ENCODE data around the gene FBXO42.
"Not testable (repeated sequence)": the region's sequence is repeated elsewhere in the genome, so short reads cannot be mapped to it uniquely, and the experiment has no call there.

The FBXO42 gene

DNA sequence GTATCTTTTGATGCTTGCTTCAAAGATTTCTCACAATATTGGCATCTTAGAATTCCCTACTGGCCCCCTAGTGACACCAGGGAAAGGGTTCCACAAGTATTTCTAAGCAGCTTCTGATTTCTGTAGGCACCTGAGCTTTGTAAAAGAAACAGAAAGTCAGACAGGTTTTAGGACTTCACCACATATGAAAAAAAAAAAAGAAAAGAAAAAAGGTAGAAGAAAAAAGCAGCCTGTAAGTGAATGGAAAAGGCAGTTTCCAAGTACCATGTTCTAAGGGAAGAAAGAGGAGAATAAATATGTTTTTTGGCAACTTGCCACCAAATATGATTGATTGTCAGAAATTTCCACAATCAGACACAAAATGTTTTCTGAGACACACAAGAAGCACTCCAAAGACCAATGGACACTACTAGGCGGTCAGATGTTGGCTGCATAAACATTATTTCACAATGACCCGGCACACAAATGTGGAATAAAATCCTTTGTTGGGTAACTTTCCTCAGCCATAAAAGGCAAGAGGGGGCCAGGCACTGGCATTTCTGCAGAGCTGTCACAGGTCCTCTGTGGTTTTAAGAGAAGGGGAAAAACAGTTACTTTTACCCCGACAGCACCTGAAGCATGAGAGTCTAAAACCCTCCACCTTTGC lies 102.6 kb downstream of the FBXO42 start:
- Histone ChIP-seq H3K27me3 (ENCODE audit: control insufficient read depth, insufficient read depth, low read length) (no peaks in the 10 kb centered on the region), H3K4me3 (ENCODE audit: low read length) (no peak overlapping the region), H3K4me1 (ENCODE audit: control insufficient read depth, insufficient read depth, low read length) (peaks cover 27% of the 10 kb centered on the region), H3K36me3 (ENCODE audit: control insufficient read depth, insufficient read depth, low read length) (no peaks in the 10 kb centered on the region), H3K9ac (ENCODE audit: low read length) (no peak overlapping the region), H3K9me3 (ENCODE audit: control insufficient read depth, low read length) (no peaks in the 10 kb centered on the region)

GRCh38 chr1:16248603-16249516 lies 103.4 kb downstream of the FBXO42 start:
- Histone ChIP-seq H3K9me3 (ENCODE audit: control insufficient read depth, low read length) (no peaks in the 10 kb centered on the region), H3K9ac (ENCODE audit: low read length) (peak overlapping the region; percentile 30), H3K36me3 (ENCODE audit: control insufficient read depth, insufficient read depth, low read length) (no peaks in the 10 kb centered on the region), H3K4me1 (ENCODE audit: control insufficient read depth, insufficient read depth, low read length) (peaks cover 34% of the 10 kb centered on the region), H3K4me3 (ENCODE audit: low read length) (no peak overlapping the region), H3K27me3 (ENCODE audit: control insufficient read depth, insufficient read depth, low read length) (no peaks in the 10 kb centered on the region)

DNA sequence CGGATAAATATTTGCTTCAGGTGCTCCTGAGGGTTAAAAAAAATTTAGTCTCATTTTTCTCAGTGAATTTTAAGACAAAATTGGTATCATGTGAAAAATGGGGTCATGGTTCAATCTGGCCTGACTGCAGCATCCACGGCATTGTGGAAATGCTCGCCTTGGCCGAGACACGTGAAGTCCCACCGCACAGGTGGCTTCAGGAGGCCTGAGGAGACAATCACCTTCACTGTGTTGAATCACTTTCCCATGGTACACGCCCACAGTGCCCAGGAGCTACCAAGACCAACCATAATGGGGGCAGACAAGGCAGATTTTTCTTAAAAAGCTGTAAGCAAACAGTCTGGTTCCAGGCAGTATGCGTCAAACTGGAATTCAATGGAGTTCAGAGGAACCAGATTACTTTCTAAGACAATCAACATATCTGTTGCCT lies 104.3 kb downstream of the FBXO42 start:
- H3K4me3 ChIP-seq (ENCODE audit: low read length), result no peak overlapping the region
- H3K9me3 ChIP-seq (ENCODE audit: control insufficient read depth, low read length), result no peaks in the 10 kb centered on the region
- peaks cover 36% of the 10 kb centered on the region for H3K4me1 ChIP-seq (ENCODE audit: control insufficient read depth, insufficient read depth, low read length)
- H3K9ac ChIP-seq (ENCODE audit: low read length), result peak overlapping the region; percentile 30
- no peaks in the 10 kb centered on the region for H3K36me3 ChIP-seq (ENCODE audit: control insufficient read depth, insufficient read depth, low read length)
- H3K27me3 ChIP-seq (ENCODE audit: control insufficient read depth, insufficient read depth, low read length), result no peaks in the 10 kb centered on the region

- Histone ChIP-seq H3K9me3 (ENCODE audit: control insufficient read depth, low read length) (no peaks in the 10 kb centered on the region), H3K27me3 (ENCODE audit: control insufficient read depth, insufficient read depth, low read length) (no peaks in the 10 kb centered on the region), H3K4me3 (ENCODE audit: low read length) (no peak overlapping the region), H3K4me1 (ENCODE audit: control insufficient read depth, insufficient read depth, low read length) (peaks cover 36% of the 10 kb centered on the region), H3K9ac (ENCODE audit: low read length) (no peak overlapping the region), H3K36me3 (ENCODE audit: control insufficient read depth, insufficient read depth, low read length) (no peaks in the 10 kb centered on the region)
Observed at GRCh38 chr1:16247441-16247840, 104.8 kb downstream of the FBXO42 start.

DNA sequence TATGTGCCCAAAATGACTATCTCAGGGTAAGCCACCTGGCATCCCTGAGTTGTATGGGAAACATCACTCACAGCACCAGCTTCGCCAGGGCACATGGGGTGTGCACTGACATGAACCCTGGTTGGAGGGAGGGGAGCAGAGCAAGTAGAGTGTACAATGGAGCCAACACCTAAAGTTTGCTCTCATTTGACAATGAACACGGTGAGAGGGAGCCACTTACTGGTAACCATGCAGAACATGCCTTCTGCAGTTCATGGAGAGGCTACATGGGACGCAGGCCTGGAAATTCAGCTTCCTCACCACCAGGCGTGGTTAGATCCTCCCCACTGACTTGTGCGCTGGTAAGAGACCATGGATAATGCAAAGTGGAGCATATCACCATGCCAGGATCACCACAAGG lies 105.3 kb downstream of the FBXO42 start:
- H3K36me3 ChIP-seq (ENCODE audit: control insufficient read depth, insufficient read depth, low read length), result no peaks in the 10 kb centered on the region
- no peak overlapping the region for H3K9ac ChIP-seq (ENCODE audit: low read length)
- peaks cover 36% of the 10 kb centered on the region for H3K4me1 ChIP-seq (ENCODE audit: control insufficient read depth, insufficient read depth, low read length)
- no peaks in the 10 kb centered on the region for H3K9me3 ChIP-seq (ENCODE audit: control insufficient read depth, low read length)
- no peak overlapping the region for H3K4me3 ChIP-seq (ENCODE audit: low read length)
- no peaks in the 10 kb centered on the region for H3K27me3 ChIP-seq (ENCODE audit: control insufficient read depth, insufficient read depth, low read length)

GRCh38 chr1:16246239-16246638 lies 106.0 kb downstream of the FBXO42 start:
- H3K36me3 ChIP-seq (ENCODE audit: control insufficient read depth, insufficient read depth, low read length); H3K9me3 ChIP-seq (ENCODE audit: control insufficient read depth, low read length); H3K27me3 ChIP-seq (ENCODE audit: control insufficient read depth, insufficient read depth, low read length); H3K9ac ChIP-seq (ENCODE audit: low read length); H3K4me3 ChIP-seq (ENCODE audit: low read length): not testable (repeated sequence)
- peaks cover 36% of the 10 kb centered on the region for H3K4me1 ChIP-seq (ENCODE audit: control insufficient read depth, insufficient read depth, low read length)

DNA sequence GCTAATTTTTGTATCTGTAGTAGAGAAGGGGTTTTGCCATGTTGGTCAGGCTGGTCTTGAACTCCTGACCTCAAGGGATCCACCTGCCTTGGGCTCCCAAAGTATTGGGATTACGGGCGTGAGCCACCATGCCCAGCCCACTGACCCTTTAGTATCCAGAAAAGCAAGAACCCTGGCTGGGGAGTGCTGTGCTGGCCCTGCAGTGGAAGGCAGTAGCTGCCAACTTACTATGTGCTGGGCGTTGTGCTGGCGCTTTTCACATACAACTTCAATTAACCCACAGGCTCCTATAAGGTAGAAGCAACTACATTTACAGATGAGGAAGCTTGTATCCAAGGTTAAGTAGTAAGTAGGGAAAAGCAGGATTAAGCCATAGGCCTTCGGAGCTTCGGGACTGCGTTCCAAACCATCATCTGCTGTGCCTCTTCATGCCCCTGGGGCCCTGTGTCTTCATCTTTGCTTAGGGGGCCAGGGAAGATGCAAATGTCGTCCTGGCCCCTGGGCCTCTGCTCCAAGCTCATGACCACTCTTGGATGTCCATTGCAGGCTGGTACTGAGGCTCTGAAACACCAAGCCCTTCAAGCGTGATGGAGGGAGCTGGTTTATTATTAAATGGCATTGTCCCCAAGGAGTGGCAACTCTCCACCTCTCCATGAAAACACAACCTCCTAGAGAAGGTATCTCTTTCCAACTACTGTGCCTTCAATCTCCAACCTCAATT lies 106.6 kb downstream of the FBXO42 start:
- no peaks in the 10 kb centered on the region for H3K27me3 ChIP-seq (ENCODE audit: control insufficient read depth, insufficient read depth, low read length)
- H3K4me1 ChIP-seq (ENCODE audit: control insufficient read depth, insufficient read depth, low read length), result peaks cover 33% of the 10 kb centered on the region

DNA sequence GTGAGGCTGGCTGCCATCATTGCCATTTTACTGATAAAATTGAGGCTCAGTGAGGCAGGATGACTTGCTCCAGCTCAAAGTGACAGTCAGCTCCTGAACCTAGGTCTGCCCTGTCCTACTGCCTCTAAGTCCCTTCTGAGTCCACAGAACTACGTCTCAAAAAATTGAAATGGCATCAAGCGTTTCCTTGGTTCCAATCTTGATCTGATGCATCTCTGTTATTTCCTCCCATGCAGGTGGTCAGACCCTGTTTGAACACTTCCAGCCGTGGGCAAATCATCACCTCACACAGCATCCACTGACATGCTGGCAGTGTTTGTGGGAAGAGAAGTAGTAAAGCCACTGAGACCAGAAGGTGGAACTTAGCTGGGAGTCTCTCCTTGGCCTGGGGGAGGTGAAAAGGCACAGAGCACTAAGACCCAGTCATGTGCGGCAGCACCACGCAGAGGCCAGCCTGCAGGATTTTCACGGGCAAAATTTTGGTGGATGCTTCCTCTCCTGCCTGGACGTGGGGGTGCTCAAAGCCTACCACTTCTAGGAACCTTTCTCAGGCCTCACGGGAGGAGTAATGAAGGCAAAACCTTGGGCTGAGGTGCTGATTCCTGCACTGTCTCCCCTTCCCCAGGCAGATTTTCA lies 107.5 kb downstream of the FBXO42 start:
- Histone ChIP-seq H3K9ac (ENCODE audit: low read length) (no peak overlapping the region), H3K27me3 (ENCODE audit: control insufficient read depth, insufficient read depth, low read length) (no peaks in the 10 kb centered on the region), H3K36me3 (ENCODE audit: control insufficient read depth, insufficient read depth, low read length) (no peaks in the 10 kb centered on the region), H3K4me3 (ENCODE audit: low read length) (no peak overlapping the region), H3K4me1 (ENCODE audit: control insufficient read depth, insufficient read depth, low read length) (peaks cover 27% of the 10 kb centered on the region), H3K9me3 (ENCODE audit: control insufficient read depth, low read length) (no peaks in the 10 kb centered on the region)

More for the DNA sequence above, 106.6 kb downstream of the FBXO42 start:
- H3K4me3 ChIP-seq (ENCODE audit: low read length), result no peak overlapping the region
- no peak overlapping the region for H3K9ac ChIP-seq (ENCODE audit: low read length)
- H3K36me3 ChIP-seq (ENCODE audit: control insufficient read depth, insufficient read depth, low read length), result no peaks in the 10 kb centered on the region
- no peaks in the 10 kb centered on the region for H3K9me3 ChIP-seq (ENCODE audit: control insufficient read depth, low read length)

- Histone ChIP-seq H3K4me1 (ENCODE audit: control insufficient read depth, insufficient read depth, low read length) (peaks cover 22% of the 10 kb centered on the region), H3K9ac (ENCODE audit: low read length) (no peak overlapping the region), H3K4me3 (ENCODE audit: low read length) (no peak overlapping the region), H3K27me3 (ENCODE audit: control insufficient read depth, insufficient read depth, low read length) (no peaks in the 10 kb centered on the region), H3K9me3 (ENCODE audit: control insufficient read depth, low read length) (no peaks in the 10 kb centered on the region), H3K36me3 (ENCODE audit: control insufficient read depth, insufficient read depth, low read length) (no peaks in the 10 kb centered on the region)
Observed at GRCh38 chr1:16243936-16244649, 108.2 kb downstream of the FBXO42 start.

DNA sequence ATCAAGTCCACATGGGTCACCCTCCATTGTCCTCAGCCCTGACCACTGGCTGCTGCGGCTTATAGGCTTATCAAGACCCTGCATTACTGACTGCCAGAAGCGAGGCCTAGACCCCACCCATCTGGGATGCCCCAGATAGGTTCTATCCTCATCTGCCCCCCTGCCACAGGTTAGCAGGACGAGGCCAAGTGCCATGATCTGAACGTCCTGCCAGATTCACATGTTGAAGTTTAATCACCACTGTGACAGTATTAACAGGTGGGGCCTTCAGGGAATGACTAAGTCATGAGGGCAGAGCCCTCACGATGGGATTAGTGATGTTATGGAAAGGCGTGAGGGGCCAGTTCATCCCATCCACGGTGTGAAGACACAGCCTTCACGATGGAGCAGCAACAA lies 109.1 kb downstream of the FBXO42 start:
- no peak overlapping the region for H3K9ac ChIP-seq (ENCODE audit: low read length)
- H3K27me3 ChIP-seq (ENCODE audit: control insufficient read depth, insufficient read depth, low read length), result no peaks in the 10 kb centered on the region
- no peak overlapping the region for H3K4me3 ChIP-seq (ENCODE audit: low read length)
- H3K9me3 ChIP-seq (ENCODE audit: control insufficient read depth, low read length), result no peaks in the 10 kb centered on the region
- peaks cover 16% of the 10 kb centered on the region for H3K4me1 ChIP-seq (ENCODE audit: control insufficient read depth, insufficient read depth, low read length)
- H3K36me3 ChIP-seq (ENCODE audit: control insufficient read depth, insufficient read depth, low read length), result no peaks in the 10 kb centered on the region

GRCh38 chr1:16242556-16243214 lies 109.6 kb downstream of the FBXO42 start:
- Histone ChIP-seq H3K36me3 (ENCODE audit: control insufficient read depth, insufficient read depth, low read length) (no peaks in the 10 kb centered on the region), H3K4me3 (ENCODE audit: low read length) (no peak overlapping the region), H3K4me1 (ENCODE audit: control insufficient read depth, insufficient read depth, low read length) (peaks cover 15% of the 10 kb centered on the region), H3K27me3 (ENCODE audit: control insufficient read depth, insufficient read depth, low read length) (no peaks in the 10 kb centered on the region), H3K9ac (ENCODE audit: low read length) (no peak overlapping the region), H3K9me3 (ENCODE audit: control insufficient read depth, low read length) (no peaks in the 10 kb centered on the region)
